GM23338 (cell line): Measurements from ENCODE around the gene FAM200C. TPM values are rescaled to one million over a fixed set of nuclear protein-coding genes. Genes with fewer than 3 reads are reported as not detected.

Source experiments
- ATAC-seq: fragments of 200-7000 bp; cut with Tn5 transposase; 3 replicates; pipeline ENCODE4 v1.9.1; 2020
- DNase-seq: peaks from one replicate; pipeline ENCODE4 v3.0.0-alpha.2; 2015; ENCODE audit warnings: low spot score
- H2AFZ ChIP-seq: fragments of 200-600 bp; sonication (generic); 2 replicates; pipeline ENCODE4 v1.8.0; 2016; ENCODE audit warnings: antibody characterized with exemption, mild to moderate bottlenecking, moderate library complexity
- H3F3A ChIP-seq: fragments of 200-600 bp; sonication (generic); replicated peaks from 2 replicates; pipeline ENCODE4 v1.8.0; 2017; ENCODE audit warnings: antibody characterized with exemption, mixed run types, low read depth
- H3K27ac ChIP-seq: fragments of 200-600 bp; sonication (generic); 2 replicates; pipeline ENCODE4 v1.6.1; 2016; ENCODE audit warnings: low read depth
- H3K27me3 ChIP-seq: fragments of 200-600 bp; sonication (generic); 2 replicates; pipeline ENCODE4 v1.8.0; 2016; ENCODE audit warnings: mild to moderate bottlenecking, mixed run types, moderate library complexity; ENCODE audit not compliant: insufficient read depth
- H3K36me3 ChIP-seq: fragments of 200-600 bp; sonication (generic); 2 replicates; pipeline ENCODE4 v1.8.0; 2016; ENCODE audit warnings: mild to moderate bottlenecking; ENCODE audit not compliant: insufficient read depth
- H3K4me1 ChIP-seq: fragments of 200-600 bp; sonication (generic); 2 replicates; pipeline ENCODE4 v1.8.0; 2016; ENCODE audit warnings: mild to moderate bottlenecking, moderate library complexity; ENCODE audit not compliant: insufficient read depth
- H3K4me2 ChIP-seq: fragments of 200-600 bp; sonication (generic); 2 replicates; pipeline ENCODE4 v1.7.1; 2017; ENCODE audit warnings: mixed run types
- H3K4me3 ChIP-seq: fragments of 200-600 bp; sonication (generic); 2 replicates; pipeline ENCODE4 v1.6.1; 2016; ENCODE audit warnings: mixed run types
- H3K79me2 ChIP-seq: fragments of 200-600 bp; sonication (generic); replicated peaks from 2 replicates; pipeline ENCODE4 v1.8.0; 2017; ENCODE audit warnings: mild to moderate bottlenecking; ENCODE audit not compliant: insufficient read depth
- H3K9me2 ChIP-seq: fragments of 200-600 bp; sonication (generic); 2 replicates; pipeline ENCODE4 v1.8.0; 2017; ENCODE audit not compliant: insufficient read depth
- H4K20me1 ChIP-seq: fragments of 200-600 bp; sonication (generic); replicated peaks from 2 replicates; pipeline ENCODE4 v1.8.0; 2017; ENCODE audit warnings: mild to moderate bottlenecking; ENCODE audit not compliant: insufficient read depth
- H3K27ac Mint-ChIP-seq: 2 replicates; pipeline ENCODE4 v1.8.0; 2020; ENCODE audit warnings: inconsistent platforms, mild to moderate bottlenecking, moderate library complexity, mixed read lengths
- H3K27me3 Mint-ChIP-seq: 3 replicates; pipeline ENCODE4 v1.8.0; 2022; ENCODE audit warnings: low read depth, mild to moderate bottlenecking, moderate library complexity, mixed read lengths, inconsistent platforms; ENCODE audit not compliant: insufficient read depth, poor library complexity
- H3K36me3 Mint-ChIP-seq: 3 replicates; pipeline ENCODE4 v1.8.0; 2021; ENCODE audit warnings: low read depth, mild to moderate bottlenecking, inconsistent platforms, moderate library complexity, mixed read lengths
- H3K4me1 Mint-ChIP-seq: 3 replicates; pipeline ENCODE4 v1.8.0; 2020; ENCODE audit warnings: mild to moderate bottlenecking, inconsistent platforms, mixed read lengths
- H3K4me3 Mint-ChIP-seq: 3 replicates; pipeline ENCODE4 v1.8.0; 2021; ENCODE audit warnings: moderate library complexity, mild to moderate bottlenecking, inconsistent platforms, mixed read lengths
- H3K9me3 Mint-ChIP-seq: 3 replicates; pipeline ENCODE4 v1.8.0; 2020; ENCODE audit warnings: moderate library complexity, mild to moderate bottlenecking, inconsistent platforms, mixed read lengths
- CREB1 ChIP-seq: fragments of 250-450 bp; sonication (Bioruptor Pico); IDR thresholded peaks from 2 replicates; pipeline ENCODE4 v1.5.0; 2020; ENCODE audit warnings: low read depth, mild to moderate bottlenecking, moderate library complexity
- ETS1 ChIP-seq: IDR thresholded peaks from 2 replicates; pipeline ENCODE4 v1.6.1; 2016; ENCODE audit warnings: antibody characterized with exemption
- EZH2 ChIP-seq: fragments of 200-600 bp; sonication (generic); IDR thresholded peaks from one replicate; pipeline ENCODE4 v1.8.0; 2017; ENCODE audit warnings: antibody characterized with exemption, mild to moderate bottlenecking, low read depth; ENCODE audit not compliant: unreplicated experiment
- POLR2AphosphoS5 ChIP-seq: IDR thresholded peaks from 2 replicates; pipeline ENCODE4 v1.6.1; 2016; ENCODE audit warnings: antibody characterized with exemption, low read depth
- polyA plus RNA-seq: library from polyadenylated mRNA; unstranded; fragments of >200 nt; fragmentation: Nextera tagmentation; extraction: Ambion mirVana; gene quantifications from 2 replicates; pipeline ENCODE4 v1.2.1, GENCODE V29; 2016
- total RNA-seq: library from RNA; depleted of rRNA; stranded (reverse); fragments of >200 nt; shearing (Covaris generic); gene quantifications from 2 replicates; pipeline ENCODE4 v1.2.3, GENCODE V29; 2014
- TF ChIP-seq, protein P1 (sequence below): IDR thresholded peaks from one replicate; pipeline ENCODE4 v1.6.1; 2018; ENCODE audit warnings: antibody characterized with exemption; ENCODE audit not compliant: unreplicated experiment

The FAM200C gene
- total and polyA plus RNA-seq, 2 experiments from 2014 or later, result 4.6 to 6.9 TPM

DNA sequence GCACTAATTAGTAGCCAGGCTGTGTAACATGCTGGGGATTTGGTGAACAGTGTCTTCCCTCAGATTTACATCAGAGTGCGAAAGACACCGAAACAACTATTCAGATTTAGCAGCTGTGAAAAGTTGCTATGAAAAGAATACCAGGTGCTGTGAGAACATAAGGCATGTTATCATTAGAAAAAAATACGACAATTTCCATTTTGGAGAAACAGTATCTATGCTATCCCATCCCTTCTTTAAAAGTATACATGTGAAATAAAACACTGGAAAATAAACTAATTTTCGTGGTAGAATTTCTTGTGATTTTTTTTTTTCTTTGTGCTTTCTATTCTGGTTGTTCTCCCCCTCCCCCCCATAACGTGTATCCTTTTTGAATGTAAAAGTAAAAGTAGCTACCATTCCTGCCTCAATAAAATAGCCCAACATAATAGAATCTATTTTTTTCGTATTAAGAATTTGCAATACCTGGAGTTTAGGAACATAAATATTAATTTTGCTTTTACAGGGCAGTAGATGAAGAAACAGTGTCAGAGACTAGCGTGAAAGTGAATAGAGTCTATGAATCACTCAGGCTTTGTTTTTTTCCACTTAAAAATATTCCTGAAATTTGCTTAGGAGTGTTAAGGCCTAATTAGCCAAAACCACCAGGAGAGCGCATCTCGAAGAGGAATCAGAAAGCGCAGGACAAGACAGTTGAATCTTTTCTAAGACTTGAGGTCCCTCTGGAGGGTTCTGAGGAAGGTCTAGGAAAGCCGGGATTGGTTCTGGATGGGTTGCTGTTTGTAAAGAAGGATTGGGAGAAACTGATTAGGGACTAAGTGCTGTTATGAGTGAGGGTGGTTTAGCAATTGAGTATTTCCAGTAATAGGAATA lies 19.8 kb upstream of the FAM200C start (continued):
- no peak for TF ChIP-seq ETS1

DNA sequence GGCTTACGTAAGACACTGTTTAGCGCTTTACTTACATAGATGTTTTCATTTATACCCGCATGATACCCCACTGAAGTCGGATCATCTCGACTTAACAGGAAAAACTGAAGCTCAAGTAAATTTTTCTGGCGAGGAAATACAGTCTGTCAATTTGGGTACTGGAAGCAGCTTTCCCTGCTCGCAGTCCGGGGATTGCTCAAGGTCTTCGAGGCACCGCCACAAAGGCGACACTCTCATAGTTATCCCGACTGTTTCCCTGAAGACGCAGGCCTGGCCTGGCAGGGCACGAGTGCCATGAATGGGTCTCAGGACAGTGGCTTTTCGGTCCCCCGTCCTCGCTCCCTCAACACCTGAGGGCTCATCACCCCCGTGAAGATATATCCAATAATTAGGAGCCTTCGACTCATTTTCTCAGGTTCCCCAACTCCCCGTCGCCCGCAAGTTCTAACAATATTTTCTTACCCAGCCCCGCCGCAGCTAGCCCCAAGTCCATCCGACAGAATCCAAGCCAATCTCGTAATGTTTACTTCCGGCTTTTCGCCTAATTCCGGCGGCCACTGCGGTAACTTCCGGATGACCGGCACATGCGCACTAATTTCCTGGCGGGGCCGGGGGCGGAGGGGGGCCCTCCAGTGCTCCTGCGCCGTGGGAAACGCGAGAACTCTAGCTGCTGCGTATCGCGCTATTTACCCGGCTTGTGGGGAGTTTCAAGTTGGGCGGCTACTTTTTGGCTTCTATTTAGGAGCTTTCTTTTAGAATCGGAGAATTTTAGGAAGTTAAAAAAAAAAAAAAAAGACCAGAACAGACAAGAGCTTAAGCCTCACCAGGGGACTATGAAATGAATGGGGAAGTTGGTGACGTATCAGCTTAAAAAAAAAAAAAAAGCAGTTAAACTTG lies 19.0 kb upstream of the FAM200C start, which contains the start of gene SLU7:
Gene SLU7, minus strand, starts transcription at position 521 of the 897 bp plus-strand sequence. CDS start 3,787 bp downstream, outside the sequence.
- TF ChIP-seq POLR2AphosphoS5 (peak; percentile 62), CREB1 (CRISPR knock-in tag) (no peak), ETS1 (peak; percentile 71; the same call in 1 of the 2 replicates), EZH2 (no peak)
- TF ChIP-seq, protein P1, sequence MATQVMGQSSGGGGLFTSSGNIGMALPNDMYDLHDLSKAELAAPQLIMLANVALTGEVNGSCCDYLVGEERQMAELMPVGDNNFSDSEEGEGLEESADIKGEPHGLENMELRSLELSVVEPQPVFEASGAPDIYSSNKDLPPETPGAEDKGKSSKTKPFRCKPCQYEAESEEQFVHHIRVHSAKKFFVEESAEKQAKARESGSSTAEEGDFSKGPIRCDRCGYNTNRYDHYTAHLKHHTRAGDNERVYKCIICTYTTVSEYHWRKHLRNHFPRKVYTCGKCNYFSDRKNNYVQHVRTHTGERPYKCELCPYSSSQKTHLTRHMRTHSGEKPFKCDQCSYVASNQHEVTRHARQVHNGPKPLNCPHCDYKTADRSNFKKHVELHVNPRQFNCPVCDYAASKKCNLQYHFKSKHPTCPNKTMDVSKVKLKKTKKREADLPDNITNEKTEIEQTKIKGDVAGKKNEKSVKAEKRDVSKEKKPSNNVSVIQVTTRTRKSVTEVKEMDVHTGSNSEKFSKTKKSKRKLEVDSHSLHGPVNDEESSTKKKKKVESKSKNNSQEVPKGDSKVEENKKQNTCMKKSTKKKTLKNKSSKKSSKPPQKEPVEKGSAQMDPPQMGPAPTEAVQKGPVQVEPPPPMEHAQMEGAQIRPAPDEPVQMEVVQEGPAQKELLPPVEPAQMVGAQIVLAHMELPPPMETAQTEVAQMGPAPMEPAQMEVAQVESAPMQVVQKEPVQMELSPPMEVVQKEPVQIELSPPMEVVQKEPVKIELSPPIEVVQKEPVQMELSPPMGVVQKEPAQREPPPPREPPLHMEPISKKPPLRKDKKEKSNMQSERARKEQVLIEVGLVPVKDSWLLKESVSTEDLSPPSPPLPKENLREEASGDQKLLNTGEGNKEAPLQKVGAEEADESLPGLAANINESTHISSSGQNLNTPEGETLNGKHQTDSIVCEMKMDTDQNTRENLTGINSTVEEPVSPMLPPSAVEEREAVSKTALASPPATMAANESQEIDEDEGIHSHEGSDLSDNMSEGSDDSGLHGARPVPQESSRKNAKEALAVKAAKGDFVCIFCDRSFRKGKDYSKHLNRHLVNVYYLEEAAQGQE, result no peak
- peaks cover 36% of the 10 kb centered on the region for H3K4me1 Mint-ChIP-seq

More for the DNA sequence above, 19.0 kb upstream of the FAM200C start, which contains the start of gene SLU7:
- Histone ChIP-seq H3K9me2 (no peaks in the 10 kb centered on the region), H2AFZ (peak within 1 kb of the TSS; percentile 74; the same call in 1 of the 2 replicates), H4K20me1 (no peaks in the 10 kb centered on the region), H3K4me3 (peak within 1 kb of the TSS; percentile 57), H3K27ac (peak within 1 kb of the TSS; percentile 93), H3F3A (no peaks in the 10 kb centered on the region), H3K4me1 (peaks cover 21% of the 10 kb centered on the region; the same call in 1 of the 2 replicates), H3K36me3 (peaks cover 9% of the 10 kb centered on the region; the same call in 1 of the 2 replicates), H3K4me2 (peak within 1 kb of the TSS; percentile 88), H3K79me2 (peaks cover 51% of the 10 kb centered on the region), H3K27me3 (no peaks in the 10 kb centered on the region)
- Mint-ChIP-seq H3K9me3 (no peaks in the 10 kb centered on the region), H3K36me3 (peaks cover 17% of the 10 kb centered on the region), H3K4me3 (peak within 1 kb of the TSS; percentile 97), H3K27ac (peak within 1 kb of the TSS; percentile 95), H3K27me3 (peaks cover 4% of the 10 kb centered on the region)
- DNase-seq (peak; percentile 97), ATAC-seq (peak; percentile 77)
